Epidermal melanocyte (primary cell): ENCODE results near the gene PCDH9.

Experiments
- DNase-seq: peaks from one replicate; pipeline ENCODE4 v3.0.0; 2011; ENCODE audit warnings: low spot score; ENCODE audit not compliant: insufficient read length

Gene PCDH9

GRCh38 chr13:67043901-67044300 is 186.2 kb downstream of the PCDH9 start:
- no peak for DNase-seq

GRCh38 chr13:67042556-67042955 is 187.6 kb downstream of the PCDH9 start:
- no peak for DNase-seq

GRCh38 chr13:67036699-67037457 is 193.3 kb downstream of the PCDH9 start:
- no peak for DNase-seq

- DNase-seq = no peak
These were observed 197.0 kb downstream of the PCDH9 start for GRCh38 chr13:67033170-67033569.

- peak; percentile 31 for DNase-seq
These were observed 206.8 kb downstream of the PCDH9 start for GRCh38 chr13:67023130-67023876.

- DNase-seq = no peak
These were observed 211.4 kb downstream of the PCDH9 start for GRCh38 chr13:67018775-67019174.

- DNase-seq = no peak
These were observed 212.9 kb downstream of the PCDH9 start for GRCh38 chr13:67017276-67017675.

GRCh38 chr13:67015976-67016600 is 214.0 kb downstream of the PCDH9 start:
- no peak for DNase-seq

- DNase-seq = no peak
These were observed 215.7 kb downstream of the PCDH9 start for GRCh38 chr13:67014399-67014798.

GRCh38 chr13:67013709-67014108 is 216.4 kb downstream of the PCDH9 start:
- no peak for DNase-seq

GRCh38 chr13:67008075-67008668 is 222.0 kb downstream of the PCDH9 start:
- no peak for DNase-seq

GRCh38 chr13:67004511-67004910 is 225.6 kb downstream of the PCDH9 start:
- no peak for DNase-seq

GRCh38 chr13:67003743-67004142 is 226.4 kb downstream of the PCDH9 start:
- DNase-seq = no peak

GRCh38 chr13:67001363-67001762 is 228.8 kb downstream of the PCDH9 start:
- no peak for DNase-seq

GRCh38 chr13:66996503-66996902 is 233.6 kb downstream of the PCDH9 start:
- no peak for DNase-seq

GRCh38 chr13:66995203-66995611 is 234.9 kb downstream of the PCDH9 start:
- DNase-seq = no peak

- no peak for DNase-seq
These were observed 235.5 kb downstream of the PCDH9 start for GRCh38 chr13:66994517-66995202.

- DNase-seq = peak; percentile 36
These were observed 236.0 kb downstream of the PCDH9 start for GRCh38 chr13:66994097-66994496.

- DNase-seq = no peak
These were observed 237.4 kb downstream of the PCDH9 start for GRCh38 chr13:66992719-66993118.

GRCh38 chr13:66992183-66992582 is 238.0 kb downstream of the PCDH9 start:
- DNase-seq = no peak

- DNase-seq = no peak
These were observed 245.9 kb downstream of the PCDH9 start for GRCh38 chr13:66984241-66984640.
